Thoracic aorta (tissue), 2 donors: ENCODE results near the gene AK9. TPM values are rescaled to one million over a fixed set of nuclear protein-coding genes. Genes with fewer than 3 reads are reported as not detected.

ENCODE experiments used
- ATAC-seq: fragments of 150-250 bp; one replicate; pipeline ENCODE4 v1.8.0; 2017; ENCODE audit warnings: low read depth; ENCODE audit not compliant: insufficient number of reproducible peaks, low FRiP score
- DNase-seq: peaks from one replicate; pipeline ENCODE4 v3.0.0-alpha.2; 2020; ENCODE audit warnings: low spot score
- H3K27ac ChIP-seq, 2 donors: fragments of 200-600 bp; sonication (generic); 1 replicate in 1 of 2; 2 replicates in 1 of 2; pipeline ENCODE4 v1.5.1; 2016; ENCODE audit warnings: mild to moderate bottlenecking in 2 of 2, moderate library complexity in 2 of 2
- H3K27me3 ChIP-seq: fragments of 200-600 bp; sonication (generic); replicated peaks from 2 replicates; pipeline ENCODE4 v1.6.0; 2016; ENCODE audit warnings: mild to moderate bottlenecking; ENCODE audit not compliant: insufficient read depth
- H3K36me3 ChIP-seq: fragments of 200-600 bp; sonication (generic); one replicate; pipeline ENCODE4 v1.5.1; 2016
- H3K4me1 ChIP-seq, 2 donors: fragments of 200-600 bp; sonication (generic); 1 replicate in 1 of 2; 2 replicates in 1 of 2; pipeline versions ENCODE4 v1.5.1 to v1.6.0; 2016; ENCODE audit warnings: low read depth in 2 of 2, mild to moderate bottlenecking in 1 of 2; ENCODE audit not compliant: control insufficient read depth in 1 of 2
- H3K4me3 ChIP-seq: fragments of 200-600 bp; sonication (generic); 2 replicates; pipeline ENCODE4 v1.5.1; 2016; ENCODE audit warnings: mild to moderate bottlenecking
- H3K9me3 ChIP-seq: fragments of 200-600 bp; sonication (generic); 2 replicates; pipeline ENCODE4 v1.5.1; 2016
- CTCF ChIP-seq: fragments of 200-600 bp; sonication (generic); IDR thresholded peaks from one replicate; pipeline ENCODE4 v1.5.1; 2019; ENCODE audit warnings: antibody characterized with exemption
- total RNA-seq, 2 donors: library from RNA; depleted of rRNA; stranded (reverse); fragments of >200 nt; gene quantifications; one replicate each; pipeline versions ENCODE4 v1.1.0 to v1.2.3, GENCODE V29; 2016

Gene AK9
- total RNA-seq, 2 donors from 2014 or later, result 12.5 to 12.8 TPM

- Histone ChIP-seq H3K36me3 (peaks cover 26% of the 10 kb centered on the region), H3K27me3 (no peaks in the 10 kb centered on the region), H3K9me3 (no peaks in the 10 kb centered on the region), H3K4me3 (no peak overlapping the region), H3K27ac (no peak overlapping the region), H3K4me1 (peaks cover 6 to 11% of the 10 kb centered on the region in 2 donors)
- TF ChIP-seq CTCF, result no peak
- DNase-seq (no peak), ATAC-seq (no peak)
Measured at GRCh38 chr6:109446072-109446471, 244.9 kb downstream of the AK9 start.

- TF ChIP-seq CTCF, result no peak
- ATAC-seq (no peak), DNase-seq (no peak)
- Histone ChIP-seq H3K4me1 (peaks cover 6 to 11% of the 10 kb centered on the region in 2 donors), H3K9me3 (no peaks in the 10 kb centered on the region), H3K36me3 (peaks cover 26% of the 10 kb centered on the region), H3K4me3 (no peak overlapping the region), H3K27ac (no peak overlapping the region), H3K27me3 (no peaks in the 10 kb centered on the region)
Measured at GRCh38 chr6:109445382-109445781, 245.6 kb downstream of the AK9 start.

GRCh38 chr6:109443425-109443950 is 247.5 kb downstream of the AK9 start:
- Histone ChIP-seq H3K27ac (no peak overlapping the region), H3K4me3 (no peak overlapping the region), H3K9me3 (no peaks in the 10 kb centered on the region), H3K36me3 (peaks cover 24% of the 10 kb centered on the region), H3K27me3 (no peaks in the 10 kb centered on the region), H3K4me1 (peaks cover 11 to 23% of the 10 kb centered on the region in 2 donors)
- no peak for DNase-seq
- TF ChIP-seq CTCF, result no peak
- no peak for ATAC-seq

Other genes starting within 250 kb of the AK9 start
- 100 to 1,000 TPM in 1 of 2 donors, 10 to 100 TPM in 1; 60.6 to 105 TPM for gene MICAL1, start 235.4 kb downstream of the AK9 start, total RNA-seq
- 1 to 10 TPM; 3.2 to 9.5 TPM for gene ZBTB24, start 208.0 kb downstream of the AK9 start, total RNA-seq
- 10 to 100 TPM; 12.9 to 49.5 TPM for gene FIG4, start 94 bp upstream of the AK9 start, total RNA-seq